ENCODE data around the gene SMARCA1. TPM values are rescaled to one million over a fixed set of nuclear protein-coding genes. Genes with fewer than 3 reads are reported as not detected.

SMARCA1 gene
- total RNA-seq, 1 experiment from 2014 or later: 38.8 TPM

DNA sequence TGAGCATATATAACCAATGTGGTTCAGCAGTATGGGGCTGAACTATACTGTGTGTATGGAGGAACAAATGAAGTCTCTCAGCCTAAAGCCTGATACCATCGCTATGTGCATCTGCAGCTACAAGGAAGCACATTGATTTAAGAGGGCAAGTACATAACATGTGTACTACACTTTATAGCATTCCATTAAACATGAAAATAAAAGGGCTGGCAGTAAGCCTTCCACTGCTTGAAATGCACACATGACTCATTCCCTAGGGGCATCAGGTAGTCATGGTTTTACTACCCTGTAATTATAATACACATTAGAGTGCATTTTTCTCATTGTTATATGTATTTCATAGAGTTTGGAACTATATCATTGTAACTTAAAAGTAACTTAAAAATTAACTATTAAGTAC lies 51.2 kb downstream of the SMARCA1 start:
- ChIA-PET CTCF (no interaction called here), POLR2A (no interaction called here)

More for the DNA sequence above, 51.2 kb downstream of the SMARCA1 start:
- no peak for DNase-seq (ENCODE audit: low read depth, low spot score)
- Histone ChIP-seq H3K27me3 (ENCODE audit: insufficient read depth, low read length) (no peaks in the 10 kb centered on the region), H3K4me1 (ENCODE audit: control insufficient read depth in 1 of 2, insufficient read depth in 2 of 2, low read length in 2 of 2) (no peaks in the 10 kb centered on the region), H3K9me2 (ENCODE audit: insufficient read depth) (no peaks in the 10 kb centered on the region), H2AFZ (ENCODE audit: low read depth, low read length, poor library complexity, severe bottlenecking) (no peak overlapping the region), H3K36me3 (ENCODE audit: control insufficient read depth in 1 of 2, insufficient read depth in 2 of 2, low read length in 2 of 2) (no peaks in the 10 kb centered on the region; a peak in 1 of 4 replicates), H3K4me3 (replicated peaks in 1 of 2; ENCODE audit: low read depth in 1 of 2, low read length in 2 of 2) (no peak overlapping the region), H4K20me1 (ENCODE audit: insufficient read depth) (no peaks in the 10 kb centered on the region), H3K27ac (ENCODE audit: low read depth, low read length) (no peak overlapping the region), H3K4me2 (ENCODE audit: low read length) (no peak overlapping the region), H3K9me3 (ENCODE audit: control insufficient read depth in 1 of 2, insufficient read depth in 1 of 2, low read depth in 1 of 2, low read length in 2 of 2) (no peaks in the 10 kb centered on the region), H3K9ac (ENCODE audit: low read length) (no peak overlapping the region), H3K79me2 (ENCODE audit: insufficient read depth, low read length) (no peaks in the 10 kb centered on the region)
- ATAC-seq: no peak
- no peak for TF ChIP-seq POLR2A (IDR thresholded peaks at IDR 0.05; ENCODE audit: borderline replicate concordance, extremely low read depth, insufficient read depth, insufficient read length)
- no peak for TF ChIP-seq YY1 (IDR thresholded peaks at IDR 0.05; ENCODE audit: extremely low read depth, insufficient replicate concordance, low read depth, low read length)
- TF ChIP-seq, protein P1, sequence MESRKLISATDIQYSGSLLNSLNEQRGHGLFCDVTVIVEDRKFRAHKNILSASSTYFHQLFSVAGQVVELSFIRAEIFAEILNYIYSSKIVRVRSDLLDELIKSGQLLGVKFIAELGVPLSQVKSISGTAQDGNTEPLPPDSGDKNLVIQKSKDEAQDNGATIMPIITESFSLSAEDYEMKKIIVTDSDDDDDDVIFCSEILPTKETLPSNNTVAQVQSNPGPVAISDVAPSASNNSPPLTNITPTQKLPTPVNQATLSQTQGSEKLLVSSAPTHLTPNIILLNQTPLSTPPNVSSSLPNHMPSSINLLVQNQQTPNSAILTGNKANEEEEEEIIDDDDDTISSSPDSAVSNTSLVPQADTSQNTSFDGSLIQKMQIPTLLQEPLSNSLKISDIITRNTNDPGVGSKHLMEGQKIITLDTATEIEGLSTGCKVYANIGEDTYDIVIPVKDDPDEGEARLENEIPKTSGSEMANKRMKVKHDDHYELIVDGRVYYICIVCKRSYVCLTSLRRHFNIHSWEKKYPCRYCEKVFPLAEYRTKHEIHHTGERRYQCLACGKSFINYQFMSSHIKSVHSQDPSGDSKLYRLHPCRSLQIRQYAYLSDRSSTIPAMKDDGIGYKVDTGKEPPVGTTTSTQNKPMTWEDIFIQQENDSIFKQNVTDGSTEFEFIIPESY (IDR thresholded peaks at IDR 0.05; ENCODE audit: extremely low read depth, insufficient replicate concordance, low read length): no peak
- no peak for TF ChIP-seq ZNF274 (IDR thresholded peaks at IDR 0.05; ENCODE audit: low read depth, low read length)
- TF ChIP-seq, protein P2, sequence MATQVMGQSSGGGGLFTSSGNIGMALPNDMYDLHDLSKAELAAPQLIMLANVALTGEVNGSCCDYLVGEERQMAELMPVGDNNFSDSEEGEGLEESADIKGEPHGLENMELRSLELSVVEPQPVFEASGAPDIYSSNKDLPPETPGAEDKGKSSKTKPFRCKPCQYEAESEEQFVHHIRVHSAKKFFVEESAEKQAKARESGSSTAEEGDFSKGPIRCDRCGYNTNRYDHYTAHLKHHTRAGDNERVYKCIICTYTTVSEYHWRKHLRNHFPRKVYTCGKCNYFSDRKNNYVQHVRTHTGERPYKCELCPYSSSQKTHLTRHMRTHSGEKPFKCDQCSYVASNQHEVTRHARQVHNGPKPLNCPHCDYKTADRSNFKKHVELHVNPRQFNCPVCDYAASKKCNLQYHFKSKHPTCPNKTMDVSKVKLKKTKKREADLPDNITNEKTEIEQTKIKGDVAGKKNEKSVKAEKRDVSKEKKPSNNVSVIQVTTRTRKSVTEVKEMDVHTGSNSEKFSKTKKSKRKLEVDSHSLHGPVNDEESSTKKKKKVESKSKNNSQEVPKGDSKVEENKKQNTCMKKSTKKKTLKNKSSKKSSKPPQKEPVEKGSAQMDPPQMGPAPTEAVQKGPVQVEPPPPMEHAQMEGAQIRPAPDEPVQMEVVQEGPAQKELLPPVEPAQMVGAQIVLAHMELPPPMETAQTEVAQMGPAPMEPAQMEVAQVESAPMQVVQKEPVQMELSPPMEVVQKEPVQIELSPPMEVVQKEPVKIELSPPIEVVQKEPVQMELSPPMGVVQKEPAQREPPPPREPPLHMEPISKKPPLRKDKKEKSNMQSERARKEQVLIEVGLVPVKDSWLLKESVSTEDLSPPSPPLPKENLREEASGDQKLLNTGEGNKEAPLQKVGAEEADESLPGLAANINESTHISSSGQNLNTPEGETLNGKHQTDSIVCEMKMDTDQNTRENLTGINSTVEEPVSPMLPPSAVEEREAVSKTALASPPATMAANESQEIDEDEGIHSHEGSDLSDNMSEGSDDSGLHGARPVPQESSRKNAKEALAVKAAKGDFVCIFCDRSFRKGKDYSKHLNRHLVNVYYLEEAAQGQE (IDR thresholded peaks at IDR 0.05; ENCODE audit: low read depth): no peak
- no peak for TF ChIP-seq RAD21 (IDR thresholded peaks at IDR 0.05; ENCODE audit: low read depth)
- TF ChIP-seq JUND (IDR thresholded peaks at IDR 0.05): no peak
- no peak for TF ChIP-seq CEBPB (IDR thresholded peaks at IDR 0.05; ENCODE audit: low read depth)
- no peak for TF ChIP-seq POLR2AphosphoS5 (IDR thresholded peaks at IDR 0.05; ENCODE audit: low read depth, low read length)
- no TSS peak for BruUV-seq (replicated peaks)
- RAD21 ChIA-PET (ENCODE audit: low non-redundant PET in 1 of 2, low total read pairs in 2 of 2, uncharacterized antibody in 2 of 2, unreplicated experiment in 2 of 2): no interaction called here
- intact Hi-C loops (cut with micrococcal nuclease): no loop called here

Data from HCT116 (cell line).